Prostate gland (tissue), 2 donors: Measurements from ENCODE around the gene SIX6.

Source experiments
- CTCF ChIP-seq, 4 experiments: fragments of 200-600 bp in 2 of 4; fragments of 450-650 bp in 2 of 4; sonication (generic) in 2 of 4; IDR thresholded peaks; 1 replicate in 3 of 4; 2 replicates in 1 of 4; pipeline ENCODE4 v1.5.1; 2016 to 2019; ENCODE audit warnings: antibody characterized with exemption in 4 of 4, mild to moderate bottlenecking in 2 of 4, moderate library complexity in 2 of 4
- POLR2A ChIP-seq: fragments of 450-650 bp; IDR thresholded peaks from one replicate; pipeline ENCODE4 v1.6.1; 2016; ENCODE audit warnings: antibody characterized with exemption, mild to moderate bottlenecking

GRCh38 chr14:60490270-60490669, 18.7 kb upstream of the SIX6 start:
- TF ChIP-seq CTCF (IDR thresholded peaks at IDR 0.05) (no peak), POLR2A (no peak)
